SKM-1 treated with dmso at 0.1 percent for 144 hours (cell line): ENCODE measurements around the gene KIF20B.

Experiments used
- DNase-seq: peaks from one replicate; lab custom pipeline; 2025; ENCODE audit not compliant: unreplicated experiment; lab: John Stamatoyannopoulos, UW

The KIF20B gene

GRCh38 chr10:89701242-89702120, at the start of gene KIF20B:
KIF20B (plus strand) TSS chr10:89701590; CDS start chr10:89705295, 3,705 bp downstream.
- DNase-seq = peak; percentile 97

- no peak for DNase-seq
These were observed 49.3 kb upstream of the KIF20B start for GRCh38 chr10:89651916-89652573.

GRCh38 chr10:89652806-89653370, 48.5 kb upstream of the KIF20B start:
- no peak for DNase-seq

- DNase-seq = no peak
These were observed 48.0 kb upstream of the KIF20B start for GRCh38 chr10:89653410-89653869.

- no peak for DNase-seq
These were observed 45.7 kb upstream of the KIF20B start for GRCh38 chr10:89655722-89656121.

GRCh38 chr10:89657302-89657701, 44.1 kb upstream of the KIF20B start:
- DNase-seq = no peak

GRCh38 chr10:89659143-89660131, 42.0 kb upstream of the KIF20B start:
- DNase-seq = no peak

- DNase-seq = no peak
These were observed 38.8 kb upstream of the KIF20B start for GRCh38 chr10:89662596-89662995.

GRCh38 chr10:89663144-89663543, 38.2 kb upstream of the KIF20B start:
- DNase-seq = no peak

GRCh38 chr10:89664203-89664602, 37.2 kb upstream of the KIF20B start:
- no peak for DNase-seq

GRCh38 chr10:89665302-89665701, 36.1 kb upstream of the KIF20B start:
- DNase-seq = no peak

GRCh38 chr10:89666138-89666537, 35.3 kb upstream of the KIF20B start:
- DNase-seq = no peak

GRCh38 chr10:89668386-89669071, 32.9 kb upstream of the KIF20B start:
- no peak for DNase-seq

- no peak for DNase-seq
These were observed 31.4 kb upstream of the KIF20B start for GRCh38 chr10:89669985-89670384.

- DNase-seq = no peak
These were observed 30.5 kb upstream of the KIF20B start for GRCh38 chr10:89670926-89671325.

- no peak for DNase-seq
These were observed 24.0 kb upstream of the KIF20B start for GRCh38 chr10:89677341-89677740.

- no peak for DNase-seq
These were observed 21.4 kb upstream of the KIF20B start for GRCh38 chr10:89679986-89680385.

GRCh38 chr10:89683883-89684282, 17.5 kb upstream of the KIF20B start:
- DNase-seq = no peak

GRCh38 chr10:89684604-89685003, 16.8 kb upstream of the KIF20B start:
- DNase-seq = peak; percentile 5

GRCh38 chr10:89685936-89686335, 15.5 kb upstream of the KIF20B start:
- DNase-seq = no peak
